HL-60 (cell line): Measurements from ENCODE around the gene GRB10.

Experiments
- GABPA ChIP-seq: IDR thresholded peaks from 2 replicates; pipeline ENCODE4 v1.6.1; 2012; ENCODE audit warnings: low read depth
- POLR2AphosphoS5 ChIP-seq: IDR thresholded peaks from 2 replicates; pipeline ENCODE4 v1.6.1; 2012; ENCODE audit warnings: low read depth
- TF ChIP-seq, protein P1 (sequence below): IDR thresholded peaks from one replicate; pipeline ENCODE4 v1.5.1; 2011; ENCODE audit warnings: low read length, control low read depth, inconsistent platforms; ENCODE audit not compliant: insufficient read depth
- TF ChIP-seq, protein P2 (sequence below): IDR thresholded peaks from 2 replicates; pipeline ENCODE4 v1.6.1; 2012; ENCODE audit warnings: low read depth; ENCODE audit not compliant: insufficient replicate concordance

- TF ChIP-seq, protein P1, sequence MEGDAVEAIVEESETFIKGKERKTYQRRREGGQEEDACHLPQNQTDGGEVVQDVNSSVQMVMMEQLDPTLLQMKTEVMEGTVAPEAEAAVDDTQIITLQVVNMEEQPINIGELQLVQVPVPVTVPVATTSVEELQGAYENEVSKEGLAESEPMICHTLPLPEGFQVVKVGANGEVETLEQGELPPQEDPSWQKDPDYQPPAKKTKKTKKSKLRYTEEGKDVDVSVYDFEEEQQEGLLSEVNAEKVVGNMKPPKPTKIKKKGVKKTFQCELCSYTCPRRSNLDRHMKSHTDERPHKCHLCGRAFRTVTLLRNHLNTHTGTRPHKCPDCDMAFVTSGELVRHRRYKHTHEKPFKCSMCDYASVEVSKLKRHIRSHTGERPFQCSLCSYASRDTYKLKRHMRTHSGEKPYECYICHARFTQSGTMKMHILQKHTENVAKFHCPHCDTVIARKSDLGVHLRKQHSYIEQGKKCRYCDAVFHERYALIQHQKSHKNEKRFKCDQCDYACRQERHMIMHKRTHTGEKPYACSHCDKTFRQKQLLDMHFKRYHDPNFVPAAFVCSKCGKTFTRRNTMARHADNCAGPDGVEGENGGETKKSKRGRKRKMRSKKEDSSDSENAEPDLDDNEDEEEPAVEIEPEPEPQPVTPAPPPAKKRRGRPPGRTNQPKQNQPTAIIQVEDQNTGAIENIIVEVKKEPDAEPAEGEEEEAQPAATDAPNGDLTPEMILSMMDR: no peak
- TF ChIP-seq, protein P2, sequence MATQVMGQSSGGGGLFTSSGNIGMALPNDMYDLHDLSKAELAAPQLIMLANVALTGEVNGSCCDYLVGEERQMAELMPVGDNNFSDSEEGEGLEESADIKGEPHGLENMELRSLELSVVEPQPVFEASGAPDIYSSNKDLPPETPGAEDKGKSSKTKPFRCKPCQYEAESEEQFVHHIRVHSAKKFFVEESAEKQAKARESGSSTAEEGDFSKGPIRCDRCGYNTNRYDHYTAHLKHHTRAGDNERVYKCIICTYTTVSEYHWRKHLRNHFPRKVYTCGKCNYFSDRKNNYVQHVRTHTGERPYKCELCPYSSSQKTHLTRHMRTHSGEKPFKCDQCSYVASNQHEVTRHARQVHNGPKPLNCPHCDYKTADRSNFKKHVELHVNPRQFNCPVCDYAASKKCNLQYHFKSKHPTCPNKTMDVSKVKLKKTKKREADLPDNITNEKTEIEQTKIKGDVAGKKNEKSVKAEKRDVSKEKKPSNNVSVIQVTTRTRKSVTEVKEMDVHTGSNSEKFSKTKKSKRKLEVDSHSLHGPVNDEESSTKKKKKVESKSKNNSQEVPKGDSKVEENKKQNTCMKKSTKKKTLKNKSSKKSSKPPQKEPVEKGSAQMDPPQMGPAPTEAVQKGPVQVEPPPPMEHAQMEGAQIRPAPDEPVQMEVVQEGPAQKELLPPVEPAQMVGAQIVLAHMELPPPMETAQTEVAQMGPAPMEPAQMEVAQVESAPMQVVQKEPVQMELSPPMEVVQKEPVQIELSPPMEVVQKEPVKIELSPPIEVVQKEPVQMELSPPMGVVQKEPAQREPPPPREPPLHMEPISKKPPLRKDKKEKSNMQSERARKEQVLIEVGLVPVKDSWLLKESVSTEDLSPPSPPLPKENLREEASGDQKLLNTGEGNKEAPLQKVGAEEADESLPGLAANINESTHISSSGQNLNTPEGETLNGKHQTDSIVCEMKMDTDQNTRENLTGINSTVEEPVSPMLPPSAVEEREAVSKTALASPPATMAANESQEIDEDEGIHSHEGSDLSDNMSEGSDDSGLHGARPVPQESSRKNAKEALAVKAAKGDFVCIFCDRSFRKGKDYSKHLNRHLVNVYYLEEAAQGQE: no peak
- TF ChIP-seq GABPA: no peak
- no peak for TF ChIP-seq POLR2AphosphoS5
Measured at GRCh38 chr7:50657912-50658311, 124.8 kb downstream of the GRB10 start.
